WTC11 (cell line): ENCODE measurements around the gene NAALADL2. TPM values are rescaled to one million over a fixed set of nuclear protein-coding genes. Genes with fewer than 3 reads are reported as not detected.

Experiments
- ATAC-seq: fragments of 200-7000 bp; cut with Tn5 transposase; 2 replicates; pipeline ENCODE4 v1.10.0; 2021; ENCODE audit warnings: mild to moderate bottlenecking, moderate library complexity
- CTCF ChIA-PET: fragments of 300-600 bp; sonication (Branson Sonifier 250); formaldehyde crosslinking; loops from one replicate; lab custom pipeline; 2021; ENCODE audit warnings: antibody characterized with exemption; lab: Charles Lee
- POLR2A ChIA-PET: fragments of 350-600 bp; sonication (Branson Sonifier 250); formaldehyde crosslinking; loops from one replicate; lab custom pipeline; 2021; ENCODE audit warnings: antibody characterized with exemption; lab: Charles Lee
- DNase-seq: peaks from one replicate; pipeline ENCODE4 v3.0.0; 2021; ENCODE audit warnings: low spot score
- H3K27ac Mint-ChIP-seq: 2 replicates; pipeline ENCODE4 v1.8.0; 2021; ENCODE audit warnings: mixed read lengths
- H3K27me3 Mint-ChIP-seq: 2 replicates; pipeline ENCODE4 v1.8.0; 2021; ENCODE audit warnings: low read depth, mild to moderate bottlenecking, moderate library complexity, mixed read lengths
- H3K36me3 Mint-ChIP-seq: 2 replicates; pipeline ENCODE4 v1.8.0; 2021; ENCODE audit warnings: mixed read lengths
- H3K4me1 Mint-ChIP-seq: 2 replicates; pipeline ENCODE4 v1.8.0; 2022; ENCODE audit warnings: mixed read lengths
- H3K4me3 Mint-ChIP-seq: 2 replicates; pipeline ENCODE4 v1.8.0; 2021; ENCODE audit warnings: mild to moderate bottlenecking, moderate library complexity, mixed read lengths
- H3K9me3 Mint-ChIP-seq: 2 replicates; pipeline ENCODE4 v1.8.0; 2021; ENCODE audit warnings: mixed read lengths
- ELF4 ChIP-seq: sonication (generic); formaldehyde crosslinking; IDR thresholded peaks from 2 replicates; pipeline ENCODE4 v1.8.1; 2022; ENCODE audit warnings: low read depth, mild to moderate bottlenecking, moderate library complexity, missing genetic modification reagents
- EMX1 ChIP-seq: fragments of 250-450 bp; sonication (Bioruptor Pico); IDR thresholded peaks from 2 replicates; pipeline ENCODE4 v1.8.0; 2021; ENCODE audit warnings: mild to moderate bottlenecking
- FOXK1 ChIP-seq: sonication (generic); formaldehyde crosslinking; IDR thresholded peaks from 2 replicates; pipeline ENCODE4 v1.8.0; 2022; ENCODE audit warnings: mild to moderate bottlenecking, moderate library complexity, missing genetic modification reagents
- HMGA2 ChIP-seq: fragments of 250-450 bp; sonication (Bioruptor Pico); IDR thresholded peaks from 2 replicates; pipeline ENCODE4 v1.4.0; 2021; ENCODE audit warnings: mild to moderate bottlenecking, moderate library complexity
- KAT7 ChIP-seq: sonication (generic); formaldehyde crosslinking; IDR thresholded peaks from 2 replicates; pipeline ENCODE4 v1.8.1; 2023; ENCODE audit warnings: missing genetic modification reagents, mild to moderate bottlenecking, borderline replicate concordance
- MYBL2 ChIP-seq: sonication (generic); formaldehyde crosslinking; IDR thresholded peaks from 2 replicates; pipeline ENCODE4 v1.8.1; 2023; ENCODE audit warnings: mild to moderate bottlenecking, moderate library complexity, missing genetic modification reagents
- NFATC4 ChIP-seq: fragments of 250-450 bp; sonication (Bioruptor Pico); IDR thresholded peaks from 2 replicates; pipeline ENCODE4 v1.9.0; 2021; ENCODE audit warnings: mild to moderate bottlenecking
- NFE2L1 ChIP-seq: sonication (generic); formaldehyde crosslinking; IDR thresholded peaks from 2 replicates; pipeline ENCODE4 v1.8.1; 2023; ENCODE audit warnings: missing genetic modification reagents
- NR2C2 ChIP-seq: sonication (generic); formaldehyde crosslinking; IDR thresholded peaks from 2 replicates; pipeline ENCODE4 v1.8.0; 2022; ENCODE audit warnings: mild to moderate bottlenecking, missing genetic modification reagents
- NR3C1 ChIP-seq: sonication (generic); formaldehyde crosslinking; conservative IDR thresholded peaks from 2 replicates; pipeline ENCODE4 v1.8.1; 2023; ENCODE audit warnings: low read depth, mild to moderate bottlenecking, missing genetic modification reagents
- RORB ChIP-seq: fragments of 250-450 bp; sonication (Bioruptor Pico); IDR thresholded peaks from 2 replicates; pipeline ENCODE4 v1.9.0; 2021; ENCODE audit warnings: mild to moderate bottlenecking
- SMAD3 ChIP-seq: sonication (generic); formaldehyde crosslinking; IDR thresholded peaks from 2 replicates; pipeline ENCODE4 v1.8.0; 2022; ENCODE audit warnings: missing genetic modification reagents, mild to moderate bottlenecking, borderline replicate concordance
- SOX15 ChIP-seq: fragments of 250-450 bp; sonication (Bioruptor Pico); IDR thresholded peaks from 2 replicates; pipeline ENCODE4 v1.9.0; 2021; ENCODE audit warnings: mild to moderate bottlenecking
- ZNF219 ChIP-seq: sonication (generic); formaldehyde crosslinking; IDR thresholded peaks from 2 replicates; pipeline ENCODE4 v1.8.0; 2023; ENCODE audit warnings: missing genetic modification reagents, mild to moderate bottlenecking, borderline replicate concordance
- ZNF263 ChIP-seq: sonication (generic); formaldehyde crosslinking; IDR thresholded peaks from 2 replicates; pipeline ENCODE4 v1.8.1; 2022; ENCODE audit warnings: low read depth, mild to moderate bottlenecking, moderate library complexity, missing genetic modification reagents
- ZNF416 ChIP-seq: fragments of 250-450 bp; sonication (Bioruptor Pico); IDR thresholded peaks from 2 replicates; pipeline ENCODE4 v1.9.0; 2021; ENCODE audit warnings: mild to moderate bottlenecking, inconsistent platforms
- ZNF423 ChIP-seq: fragments of 250-450 bp; sonication (Bioruptor Pico); IDR thresholded peaks from 2 replicates; pipeline ENCODE4 v2.1.2; 2022; ENCODE audit warnings: mild to moderate bottlenecking, moderate library complexity
- total RNA-seq: library from RNA; stranded (reverse); gene quantifications from 3 replicates; pipeline ENCODE4 v1.2.3, GENCODE V29; 2021
- TF ChIP-seq, protein P1 (sequence below): sonication (generic); formaldehyde crosslinking; IDR thresholded peaks from 2 replicates; pipeline ENCODE4 v1.8.1; 2023; ENCODE audit warnings: mild to moderate bottlenecking, missing genetic modification reagents
- TF ChIP-seq, protein P2 (sequence below): fragments of 250-450 bp; sonication (Bioruptor Pico); IDR thresholded peaks from 2 replicates; pipeline ENCODE4 v2.1.2; 2022; ENCODE audit warnings: mild to moderate bottlenecking, moderate library complexity
- TF ChIP-seq, protein P3 (sequence below): sonication (generic); formaldehyde crosslinking; IDR thresholded peaks from 2 replicates; pipeline ENCODE4 v1.8.1; 2023; ENCODE audit warnings: mild to moderate bottlenecking, missing genetic modification reagents, moderate library complexity
- TF ChIP-seq, protein P4 (sequence below): sonication (generic); formaldehyde crosslinking; IDR thresholded peaks from 2 replicates; pipeline ENCODE4 v1.8.0; 2022; ENCODE audit warnings: mild to moderate bottlenecking, missing genetic modification reagents
- TF ChIP-seq, protein P5 (sequence below): sonication (generic); formaldehyde crosslinking; IDR thresholded peaks from 2 replicates; pipeline ENCODE4 v1.8.1; 2023; ENCODE audit warnings: mild to moderate bottlenecking, missing genetic modification reagents, moderate library complexity
- TF ChIP-seq, protein P6 (sequence below): fragments of 250-450 bp; sonication (Bioruptor Pico); IDR thresholded peaks from 2 replicates; pipeline ENCODE4 v1.9.0; 2021; ENCODE audit warnings: mild to moderate bottlenecking
- TF ChIP-seq, protein P7 (sequence below): sonication (generic); formaldehyde crosslinking; IDR thresholded peaks from 2 replicates; pipeline ENCODE4 v1.8.1; 2022; ENCODE audit warnings: low read depth, mild to moderate bottlenecking, moderate library complexity, missing genetic modification reagents, borderline replicate concordance
- TF ChIP-seq, protein P8 (sequence below): sonication (generic); formaldehyde crosslinking; IDR thresholded peaks from 2 replicates; pipeline ENCODE4 v1.8.0; 2022; ENCODE audit warnings: missing genetic modification reagents

The NAALADL2 gene
- total RNA-seq, 1 experiment from 2014 or later, result 1.2 TPM

DNA sequence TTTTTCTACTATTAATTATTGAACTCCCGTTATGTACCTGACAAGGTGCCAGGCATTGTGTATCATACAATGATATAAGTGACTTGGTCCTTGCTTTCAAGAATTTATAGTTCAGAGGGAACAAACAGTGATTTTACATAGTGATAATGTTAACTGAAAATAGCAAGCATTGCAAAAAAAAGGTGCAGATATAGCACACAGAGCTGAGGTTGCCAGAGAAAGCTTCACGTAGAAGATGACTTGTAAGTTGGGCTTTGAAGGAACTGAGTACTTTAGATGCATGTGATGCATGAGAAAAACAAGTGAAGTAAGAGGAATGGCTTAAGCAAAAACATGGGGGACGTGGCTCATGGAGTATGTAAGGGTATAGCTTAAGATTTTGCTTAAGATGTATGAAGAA is 584.5 kb downstream of the NAALADL2 start:
- no peak overlapping the region for H3K27ac Mint-ChIP-seq
- no peaks in the 10 kb centered on the region; the same call in 1 of the 2 replicates for H3K4me1 Mint-ChIP-seq
- peaks cover 20% of the 10 kb centered on the region for H3K9me3 Mint-ChIP-seq
- no peaks in the 10 kb centered on the region for H3K27me3 Mint-ChIP-seq
- CTCF ChIA-PET, result no interaction called here
- TF ChIP-seq, protein P1, sequence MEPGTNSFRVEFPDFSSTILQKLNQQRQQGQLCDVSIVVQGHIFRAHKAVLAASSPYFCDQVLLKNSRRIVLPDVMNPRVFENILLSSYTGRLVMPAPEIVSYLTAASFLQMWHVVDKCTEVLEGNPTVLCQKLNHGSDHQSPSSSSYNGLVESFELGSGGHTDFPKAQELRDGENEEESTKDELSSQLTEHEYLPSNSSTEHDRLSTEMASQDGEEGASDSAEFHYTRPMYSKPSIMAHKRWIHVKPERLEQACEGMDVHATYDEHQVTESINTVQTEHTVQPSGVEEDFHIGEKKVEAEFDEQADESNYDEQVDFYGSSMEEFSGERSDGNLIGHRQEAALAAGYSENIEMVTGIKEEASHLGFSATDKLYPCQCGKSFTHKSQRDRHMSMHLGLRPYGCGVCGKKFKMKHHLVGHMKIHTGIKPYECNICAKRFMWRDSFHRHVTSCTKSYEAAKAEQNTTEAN (CRISPR knock-in tag), result no peak
- no peak for TF ChIP-seq KAT7 (CRISPR knock-in tag)
- TF ChIP-seq EMX1 (CRISPR knock-in tag), result no peak
- TF ChIP-seq, protein P2, sequence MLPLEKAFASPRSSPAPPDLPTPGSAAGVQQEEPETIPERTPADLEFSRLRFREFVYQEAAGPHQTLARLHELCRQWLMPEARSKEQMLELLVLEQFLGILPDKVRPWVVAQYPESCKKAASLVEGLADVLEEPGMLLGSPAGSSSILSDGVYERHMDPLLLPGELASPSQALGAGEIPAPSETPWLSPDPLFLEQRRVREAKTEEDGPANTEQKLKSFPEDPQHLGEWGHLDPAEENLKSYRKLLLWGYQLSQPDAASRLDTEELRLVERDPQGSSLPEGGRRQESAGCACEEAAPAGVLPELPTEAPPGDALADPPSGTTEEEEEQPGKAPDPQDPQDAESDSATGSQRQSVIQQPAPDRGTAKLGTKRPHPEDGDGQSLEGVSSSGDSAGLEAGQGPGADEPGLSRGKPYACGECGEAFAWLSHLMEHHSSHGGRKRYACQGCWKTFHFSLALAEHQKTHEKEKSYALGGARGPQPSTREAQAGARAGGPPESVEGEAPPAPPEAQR, result no peak
- TF ChIP-seq, protein P3, sequence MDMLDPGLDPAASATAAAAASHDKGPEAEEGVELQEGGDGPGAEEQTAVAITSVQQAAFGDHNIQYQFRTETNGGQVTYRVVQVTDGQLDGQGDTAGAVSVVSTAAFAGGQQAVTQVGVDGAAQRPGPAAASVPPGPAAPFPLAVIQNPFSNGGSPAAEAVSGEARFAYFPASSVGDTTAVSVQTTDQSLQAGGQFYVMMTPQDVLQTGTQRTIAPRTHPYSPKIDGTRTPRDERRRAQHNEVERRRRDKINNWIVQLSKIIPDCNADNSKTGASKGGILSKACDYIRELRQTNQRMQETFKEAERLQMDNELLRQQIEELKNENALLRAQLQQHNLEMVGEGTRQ, result no peak
- TF ChIP-seq NR2C2 (CRISPR knock-in tag), result no peak
- no peak for TF ChIP-seq SOX15
- TF ChIP-seq RORB, result no peak
- TF ChIP-seq, protein P4, sequence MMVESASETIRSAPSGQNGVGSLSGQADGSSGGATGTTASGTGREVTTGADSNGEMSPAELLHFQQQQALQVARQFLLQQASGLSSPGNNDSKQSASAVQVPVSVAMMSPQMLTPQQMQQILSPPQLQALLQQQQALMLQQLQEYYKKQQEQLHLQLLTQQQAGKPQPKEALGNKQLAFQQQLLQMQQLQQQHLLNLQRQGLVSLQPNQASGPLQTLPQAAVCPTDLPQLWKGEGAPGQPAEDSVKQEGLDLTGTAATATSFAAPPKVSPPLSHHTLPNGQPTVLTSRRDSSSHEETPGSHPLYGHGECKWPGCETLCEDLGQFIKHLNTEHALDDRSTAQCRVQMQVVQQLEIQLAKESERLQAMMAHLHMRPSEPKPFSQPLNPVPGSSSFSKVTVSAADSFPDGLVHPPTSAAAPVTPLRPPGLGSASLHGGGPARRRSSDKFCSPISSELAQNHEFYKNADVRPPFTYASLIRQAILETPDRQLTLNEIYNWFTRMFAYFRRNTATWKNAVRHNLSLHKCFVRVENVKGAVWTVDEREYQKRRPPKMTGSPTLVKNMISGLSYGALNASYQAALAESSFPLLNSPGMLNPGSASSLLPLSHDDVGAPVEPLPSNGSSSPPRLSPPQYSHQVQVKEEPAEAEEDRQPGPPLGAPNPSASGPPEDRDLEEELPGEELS, result no peak
- TF ChIP-seq NFE2L1, result no peak
- TF ChIP-seq, protein P5, sequence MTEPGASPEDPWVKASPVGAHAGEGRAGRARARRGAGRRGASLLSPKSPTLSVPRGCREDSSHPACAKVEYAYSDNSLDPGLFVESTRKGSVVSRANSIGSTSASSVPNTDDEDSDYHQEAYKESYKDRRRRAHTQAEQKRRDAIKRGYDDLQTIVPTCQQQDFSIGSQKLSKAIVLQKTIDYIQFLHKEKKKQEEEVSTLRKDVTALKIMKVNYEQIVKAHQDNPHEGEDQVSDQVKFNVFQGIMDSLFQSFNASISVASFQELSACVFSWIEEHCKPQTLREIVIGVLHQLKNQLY (CRISPR knock-in tag), result no peak
- no peak for TF ChIP-seq ELF4 (CRISPR knock-in tag)
- TF ChIP-seq, protein P6, sequence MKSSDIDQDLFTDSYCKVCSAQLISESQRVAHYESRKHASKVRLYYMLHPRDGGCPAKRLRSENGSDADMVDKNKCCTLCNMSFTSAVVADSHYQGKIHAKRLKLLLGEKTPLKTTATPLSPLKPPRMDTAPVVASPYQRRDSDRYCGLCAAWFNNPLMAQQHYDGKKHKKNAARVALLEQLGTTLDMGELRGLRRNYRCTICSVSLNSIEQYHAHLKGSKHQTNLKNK (CRISPR knock-in tag), result no peak
- TF ChIP-seq NR3C1 (CRISPR knock-in tag), result no peak
- TF ChIP-seq HMGA2, result no peak
- TF ChIP-seq MYBL2 (CRISPR knock-in tag), result no peak
- no peak for TF ChIP-seq ZNF263 (CRISPR knock-in tag)
- TF ChIP-seq ZNF423 (CRISPR knock-in tag), result no peak
- no peak for TF ChIP-seq SMAD3 (CRISPR knock-in tag)
- POLR2A ChIA-PET, result no interaction called here
- H3K4me3 Mint-ChIP-seq, result no peak overlapping the region
- DNase-seq (no peak), ATAC-seq (no peak)
- H3K36me3 Mint-ChIP-seq, result peaks cover 12% of the 10 kb centered on the region; the same call in 1 of the 2 replicates

DNA sequence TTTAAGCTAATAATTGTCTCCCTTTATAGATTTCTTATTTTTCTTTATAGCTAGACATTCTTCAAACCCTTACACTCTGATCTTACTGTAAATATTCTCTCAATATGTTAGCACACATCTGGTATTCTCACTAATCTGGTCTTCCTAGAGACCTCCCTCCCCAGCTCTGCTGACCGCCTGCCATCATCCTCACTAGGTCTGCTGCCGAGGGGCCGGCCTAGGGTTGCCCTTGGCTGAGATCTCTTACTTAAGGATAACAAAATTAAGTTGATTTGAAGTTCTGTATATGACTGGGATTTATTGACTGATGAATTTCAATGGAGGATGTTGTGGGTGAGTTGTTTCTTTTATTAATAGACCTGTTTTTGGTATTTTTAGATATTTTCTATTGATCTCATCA is 586.6 kb downstream of the NAALADL2 start:
- H3K4me1 Mint-ChIP-seq, result no peaks in the 10 kb centered on the region; the same call in 1 of the 2 replicates
- H3K4me3 Mint-ChIP-seq, result no peak overlapping the region
- H3K9me3 Mint-ChIP-seq, result peaks cover under 1% of the 10 kb centered on the region; the same call in 1 of the 2 replicates
- DNase-seq (no peak), ATAC-seq (no peak)
- POLR2A ChIA-PET, result no interaction called here
- H3K27me3 Mint-ChIP-seq, result no peaks in the 10 kb centered on the region
- CTCF ChIA-PET, result interaction anchor here (0.9 kb wide), 1 partner anchor 23 kb away, joined by 3 read pairs; no protein-coding TSS in a partner anchor
- no peak overlapping the region for H3K27ac Mint-ChIP-seq
- no peaks in the 10 kb centered on the region for H3K36me3 Mint-ChIP-seq
- TF ChIP-seq ZNF219, result no peak
- TF ChIP-seq, protein P7, sequence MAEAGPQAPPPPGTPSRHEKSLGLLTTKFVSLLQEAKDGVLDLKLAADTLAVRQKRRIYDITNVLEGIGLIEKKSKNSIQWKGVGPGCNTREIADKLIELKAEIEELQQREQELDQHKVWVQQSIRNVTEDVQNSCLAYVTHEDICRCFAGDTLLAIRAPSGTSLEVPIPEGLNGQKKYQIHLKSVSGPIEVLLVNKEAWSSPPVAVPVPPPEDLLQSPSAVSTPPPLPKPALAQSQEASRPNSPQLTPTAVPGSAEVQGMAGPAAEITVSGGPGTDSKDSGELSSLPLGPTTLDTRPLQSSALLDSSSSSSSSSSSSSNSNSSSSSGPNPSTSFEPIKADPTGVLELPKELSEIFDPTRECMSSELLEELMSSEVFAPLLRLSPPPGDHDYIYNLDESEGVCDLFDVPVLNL, result no peak
- no peak for TF ChIP-seq FOXK1
- TF ChIP-seq, protein P8, sequence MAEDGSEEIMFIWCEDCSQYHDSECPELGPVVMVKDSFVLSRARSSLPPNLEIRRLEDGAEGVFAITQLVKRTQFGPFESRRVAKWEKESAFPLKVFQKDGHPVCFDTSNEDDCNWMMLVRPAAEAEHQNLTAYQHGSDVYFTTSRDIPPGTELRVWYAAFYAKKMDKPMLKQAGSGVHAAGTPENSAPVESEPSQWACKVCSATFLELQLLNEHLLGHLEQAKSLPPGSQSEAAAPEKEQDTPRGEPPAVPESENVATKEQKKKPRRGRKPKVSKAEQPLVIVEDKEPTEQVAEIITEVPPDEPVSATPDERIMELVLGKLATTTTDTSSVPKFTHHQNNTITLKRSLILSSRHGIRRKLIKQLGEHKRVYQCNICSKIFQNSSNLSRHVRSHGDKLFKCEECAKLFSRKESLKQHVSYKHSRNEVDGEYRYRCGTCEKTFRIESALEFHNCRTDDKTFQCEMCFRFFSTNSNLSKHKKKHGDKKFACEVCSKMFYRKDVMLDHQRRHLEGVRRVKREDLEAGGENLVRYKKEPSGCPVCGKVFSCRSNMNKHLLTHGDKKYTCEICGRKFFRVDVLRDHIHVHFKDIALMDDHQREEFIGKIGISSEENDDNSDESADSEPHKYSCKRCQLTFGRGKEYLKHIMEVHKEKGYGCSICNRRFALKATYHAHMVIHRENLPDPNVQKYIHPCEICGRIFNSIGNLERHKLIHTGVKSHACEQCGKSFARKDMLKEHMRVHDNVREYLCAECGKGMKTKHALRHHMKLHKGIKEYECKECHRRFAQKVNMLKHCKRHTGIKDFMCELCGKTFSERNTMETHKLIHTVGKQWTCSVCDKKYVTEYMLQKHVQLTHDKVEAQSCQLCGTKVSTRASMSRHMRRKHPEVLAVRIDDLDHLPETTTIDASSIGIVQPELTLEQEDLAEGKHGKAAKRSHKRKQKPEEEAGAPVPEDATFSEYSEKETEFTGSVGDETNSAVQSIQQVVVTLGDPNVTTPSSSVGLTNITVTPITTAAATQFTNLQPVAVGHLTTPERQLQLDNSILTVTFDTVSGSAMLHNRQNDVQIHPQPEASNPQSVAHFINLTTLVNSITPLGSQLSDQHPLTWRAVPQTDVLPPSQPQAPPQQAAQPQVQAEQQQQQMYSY (CRISPR knock-in tag), result no peak
- TF ChIP-seq NFATC4 (CRISPR knock-in tag), result no peak
- no peak for TF ChIP-seq ZNF423 (CRISPR knock-in tag)
- TF ChIP-seq EMX1 (CRISPR knock-in tag), result no peak
- no peak for TF ChIP-seq HMGA2
- TF ChIP-seq ZNF416 (CRISPR knock-in tag), result no peak
- no peak for TF ChIP-seq SOX15
